Ecto neural progenitor cell (in vitro differentiated cells): ENCODE measurements around the gene CASP12.

Experiments used
- DNase-seq: peaks from one replicate; pipeline ENCODE4 v3.0.0-alpha.2; 2018; ENCODE audit warnings: low spot score

The CASP12 gene

DNA sequence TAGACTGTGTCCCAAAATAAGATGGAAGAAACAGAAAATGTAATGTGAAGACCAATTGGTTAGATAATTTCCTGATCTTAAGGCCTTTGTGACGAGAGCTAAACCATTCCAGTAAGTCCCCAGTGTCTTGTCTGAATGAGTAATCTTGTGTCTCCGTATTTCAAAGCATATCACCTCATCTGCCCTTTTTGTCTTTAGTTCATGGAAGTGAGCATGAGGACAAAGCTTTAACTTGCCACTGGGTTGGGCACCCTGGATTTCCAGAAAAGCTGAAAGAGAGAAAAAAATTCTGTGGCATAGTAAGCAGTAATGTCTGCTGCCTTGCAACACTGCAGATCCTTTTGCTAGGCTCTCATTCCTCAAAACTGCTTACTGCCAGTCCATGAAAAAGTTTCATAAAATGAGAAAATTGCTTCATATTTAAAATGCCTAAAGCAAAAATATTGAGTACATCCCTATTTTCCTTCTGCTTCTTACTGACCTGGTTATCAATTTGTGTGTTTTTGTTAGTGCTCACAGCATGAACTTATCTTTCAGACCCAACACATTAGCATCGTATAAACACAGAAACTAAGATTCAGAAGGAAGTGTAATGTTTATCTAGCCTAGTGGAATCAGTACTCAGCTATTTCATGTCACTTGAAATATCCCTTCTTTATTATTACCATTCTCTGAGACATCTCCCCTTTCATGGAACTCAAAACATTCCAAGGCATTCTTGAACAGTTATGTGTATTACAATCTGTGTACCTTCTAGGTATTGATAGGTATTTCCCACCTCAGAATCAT lies 5.3 kb downstream of the CASP12 start:
- no peak for DNase-seq

DNA sequence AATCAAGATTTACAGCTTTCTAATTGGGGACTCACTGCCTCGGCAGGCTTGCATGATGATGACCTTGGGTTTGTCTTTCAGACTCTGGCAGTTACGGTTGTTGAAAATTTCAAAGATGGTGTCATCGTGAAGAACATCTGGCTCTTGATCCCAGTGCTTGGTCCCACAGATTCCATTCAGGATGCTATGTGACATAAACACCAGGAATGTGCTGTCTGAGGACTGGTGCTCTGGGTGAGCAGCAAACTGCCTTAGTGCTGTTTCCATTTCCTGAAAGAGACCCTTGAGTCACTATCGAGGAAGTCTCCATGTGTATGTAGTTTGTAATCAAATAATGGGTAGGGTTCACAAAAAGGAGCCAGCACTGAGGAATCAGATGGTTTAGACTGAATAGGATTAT lies 7.1 kb downstream of the CASP12 start:
- no peak for DNase-seq

DNA sequence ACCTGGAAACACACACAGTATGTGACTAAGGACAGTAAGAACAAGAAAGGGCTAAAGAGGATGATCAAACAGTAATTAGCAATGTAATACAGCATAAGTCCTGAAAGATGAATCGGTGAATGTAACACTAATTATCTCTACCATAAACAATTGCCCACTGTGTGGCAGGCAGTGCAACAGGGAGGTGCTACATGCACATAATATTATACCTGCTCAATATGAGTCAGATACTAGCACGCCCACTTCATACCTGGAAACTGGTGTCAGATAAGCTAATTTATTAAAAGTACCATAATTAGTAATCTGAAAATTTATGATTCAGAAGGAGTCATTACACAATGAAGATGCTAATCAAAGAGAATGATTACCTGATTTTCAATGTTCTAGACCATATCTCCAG lies 14.9 kb downstream of the CASP12 start:
- no peak for DNase-seq

DNA sequence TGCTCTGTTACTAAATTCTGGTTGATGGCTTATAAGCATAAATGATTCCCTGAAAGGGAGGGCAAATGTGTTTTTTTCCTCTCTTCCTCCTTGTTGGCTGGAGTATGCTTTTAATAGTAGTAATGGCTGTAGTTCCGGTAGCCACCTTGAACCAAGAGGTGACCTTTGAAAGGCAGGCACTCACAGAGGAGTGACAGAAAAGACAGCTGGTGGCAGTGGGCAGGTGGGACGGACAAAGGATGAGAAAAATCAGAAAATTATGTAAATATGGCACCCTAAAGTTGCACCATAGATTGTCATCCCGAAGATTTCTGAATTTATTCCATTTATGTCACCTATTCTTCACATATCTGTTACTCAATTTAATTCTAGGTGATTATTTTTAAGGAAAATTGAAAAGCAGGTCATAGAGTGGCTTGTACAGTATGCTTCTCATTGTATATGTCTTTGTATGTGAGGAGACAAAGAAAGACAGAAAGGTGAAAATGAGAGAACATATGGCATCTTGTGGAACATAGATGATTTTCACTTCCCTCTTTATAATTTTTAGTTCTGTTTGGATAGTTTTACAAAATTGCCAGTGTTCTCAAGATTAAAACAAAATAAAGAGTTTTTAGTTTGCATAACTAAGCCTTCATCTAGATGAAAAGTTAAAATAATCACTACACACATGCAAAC lies 17.0 kb downstream of the CASP12 start:
- no peak for DNase-seq

DNA sequence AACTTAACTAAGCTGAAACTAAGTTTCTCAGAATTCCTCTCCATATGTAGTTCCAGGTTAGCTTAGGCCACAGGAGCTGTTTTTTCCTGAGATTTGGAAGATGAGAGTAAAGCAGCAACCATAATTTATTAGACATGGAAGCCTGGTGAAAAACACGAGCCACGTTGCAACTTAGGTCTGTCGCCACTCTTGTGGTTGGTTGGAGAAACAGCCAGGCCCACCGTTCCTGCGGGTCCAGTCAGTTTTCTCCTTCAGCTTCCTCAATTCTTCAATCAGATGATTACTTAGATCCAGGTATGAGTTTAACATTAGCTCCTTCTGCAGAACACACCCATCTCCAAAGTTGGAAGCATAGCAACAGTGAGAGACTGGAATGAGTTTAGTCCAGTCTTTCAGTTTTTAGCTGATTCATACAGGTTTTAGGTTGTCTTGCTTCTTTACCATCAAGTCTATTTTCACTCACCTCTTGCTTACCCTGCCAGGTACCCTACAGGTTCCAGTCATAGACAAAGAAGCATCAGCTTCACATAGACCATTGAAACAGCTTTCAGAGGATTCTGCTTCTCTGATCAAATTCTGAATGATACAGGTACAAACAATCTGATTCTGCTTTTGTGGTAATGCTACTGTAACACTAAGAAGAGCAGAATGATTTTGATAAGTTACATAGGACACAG lies 18.6 kb downstream of the CASP12 start:
- no peak for DNase-seq

DNA sequence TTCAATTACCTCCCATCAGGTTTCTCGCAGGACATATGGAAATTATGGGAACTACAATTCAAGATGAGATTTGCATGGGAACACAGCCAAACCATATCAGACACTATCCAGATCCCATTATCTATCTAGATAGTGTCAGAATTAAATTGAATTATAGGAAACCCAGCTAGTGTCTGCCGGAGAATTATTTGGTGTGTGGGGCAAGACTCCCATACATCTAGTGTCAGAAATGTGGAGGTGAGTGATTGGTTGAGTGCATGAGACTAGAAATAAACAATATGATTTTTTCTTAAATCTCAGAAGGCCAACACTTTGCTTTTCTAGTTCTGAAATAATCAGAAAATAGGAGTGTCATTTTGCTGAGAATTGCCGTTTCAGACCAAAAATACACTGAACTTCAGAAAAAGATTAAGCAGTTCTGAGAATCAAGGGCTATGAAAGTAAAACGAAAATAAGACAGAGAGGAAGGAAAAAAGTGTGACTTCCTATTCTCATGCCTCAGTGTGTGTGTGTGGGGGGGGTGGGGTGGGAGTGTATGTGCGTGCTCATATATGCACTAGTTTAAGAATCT lies 21.3 kb downstream of the CASP12 start:
- no peak for DNase-seq

DNA sequence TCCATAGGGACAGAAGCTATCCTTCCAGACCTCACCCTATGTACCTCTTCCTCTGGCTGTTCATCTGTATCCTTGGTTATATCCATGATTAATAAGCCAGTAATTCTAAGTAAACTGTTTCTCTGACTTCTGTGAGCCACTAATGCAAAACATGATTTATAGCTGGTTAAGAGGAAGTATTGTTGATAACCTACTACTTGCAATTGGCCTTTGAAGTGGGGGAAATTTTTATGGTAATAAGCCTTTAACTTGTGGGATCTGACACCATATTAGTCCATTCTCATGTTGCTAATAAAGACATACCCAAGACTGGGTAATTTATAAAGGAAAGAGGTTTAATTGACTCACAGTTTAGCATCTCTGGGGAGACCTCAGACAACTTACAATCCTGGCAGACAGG lies 21.9 kb downstream of the CASP12 start:
- DNase-seq = no peak

DNA sequence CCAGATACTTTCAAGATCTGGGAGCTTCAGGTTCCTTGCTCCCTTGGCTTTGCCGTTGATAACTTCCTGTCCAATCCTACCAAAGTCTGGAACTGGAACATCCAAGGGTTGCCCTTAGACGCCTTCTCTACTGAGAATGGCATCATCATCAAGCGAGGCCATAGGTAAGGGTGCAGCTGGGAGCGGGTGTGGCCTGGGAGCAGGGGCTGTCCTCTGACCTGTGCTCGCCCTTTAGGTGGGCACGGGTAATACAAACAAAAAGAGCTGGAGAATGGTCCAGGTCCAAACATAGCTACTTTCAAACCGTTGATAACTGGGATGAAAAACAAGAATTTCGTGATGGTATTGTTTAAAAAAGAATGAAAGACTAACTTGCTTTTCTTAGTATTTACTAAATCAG lies 25.0 kb downstream of the CASP12 start:
- DNase-seq = no peak

DNA sequence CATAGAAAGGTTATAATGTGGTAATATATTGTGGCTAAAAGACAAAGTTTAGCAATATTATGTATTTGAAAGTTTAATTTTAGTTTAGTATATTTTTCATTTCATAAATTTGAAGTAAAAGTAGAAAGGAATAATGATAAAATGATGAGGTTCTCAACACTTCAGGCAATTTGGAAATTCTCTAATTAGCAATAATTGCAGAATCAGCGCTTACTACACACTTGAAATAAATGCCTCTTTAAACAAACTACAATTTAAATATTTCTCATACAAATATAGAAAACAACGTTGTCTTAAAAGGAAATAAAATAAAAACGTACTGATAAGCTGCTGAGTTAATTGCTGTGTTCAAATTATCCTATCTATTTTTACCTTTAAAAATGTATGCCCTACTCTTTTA lies 25.9 kb downstream of the CASP12 start:
- DNase-seq = no peak

DNA sequence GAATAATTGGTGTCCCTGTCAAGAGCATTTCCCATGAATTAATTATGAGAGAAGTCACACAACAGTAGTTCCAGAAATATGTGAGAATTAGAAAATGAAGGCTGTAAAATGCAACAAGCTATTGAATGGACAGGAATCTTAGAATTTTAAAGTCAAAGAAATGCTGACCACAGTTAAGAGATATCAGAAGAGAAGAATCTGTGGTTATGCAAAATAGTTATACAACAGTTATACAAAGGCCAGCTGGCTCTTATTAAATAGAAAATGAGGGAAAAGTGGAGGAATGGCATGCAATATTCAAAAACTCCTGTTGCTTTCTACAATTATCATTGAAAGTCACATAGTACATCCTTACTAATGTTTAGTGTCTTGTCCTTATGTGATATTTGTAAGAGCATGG lies 27.4 kb downstream of the CASP12 start:
- DNase-seq = no peak

DNA sequence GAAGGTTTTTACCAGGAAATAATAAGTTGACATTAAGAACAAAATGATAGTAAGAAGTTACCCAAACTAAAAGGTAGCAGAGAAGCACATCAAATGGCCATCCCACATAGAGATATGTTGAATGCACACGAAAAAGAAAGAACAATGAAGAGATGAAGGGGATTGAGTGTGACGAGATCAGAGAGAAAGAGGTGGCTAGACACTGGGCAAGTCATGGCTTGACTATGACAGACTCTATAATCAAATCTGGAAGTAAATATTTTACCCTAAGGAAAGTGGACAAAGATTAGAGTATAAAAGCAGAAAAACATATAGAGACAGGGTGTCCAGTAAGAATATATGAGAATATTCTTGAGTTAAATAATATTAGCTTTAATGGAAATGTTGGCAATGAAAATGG lies 31.4 kb downstream of the CASP12 start:
- no peak for DNase-seq

DNA sequence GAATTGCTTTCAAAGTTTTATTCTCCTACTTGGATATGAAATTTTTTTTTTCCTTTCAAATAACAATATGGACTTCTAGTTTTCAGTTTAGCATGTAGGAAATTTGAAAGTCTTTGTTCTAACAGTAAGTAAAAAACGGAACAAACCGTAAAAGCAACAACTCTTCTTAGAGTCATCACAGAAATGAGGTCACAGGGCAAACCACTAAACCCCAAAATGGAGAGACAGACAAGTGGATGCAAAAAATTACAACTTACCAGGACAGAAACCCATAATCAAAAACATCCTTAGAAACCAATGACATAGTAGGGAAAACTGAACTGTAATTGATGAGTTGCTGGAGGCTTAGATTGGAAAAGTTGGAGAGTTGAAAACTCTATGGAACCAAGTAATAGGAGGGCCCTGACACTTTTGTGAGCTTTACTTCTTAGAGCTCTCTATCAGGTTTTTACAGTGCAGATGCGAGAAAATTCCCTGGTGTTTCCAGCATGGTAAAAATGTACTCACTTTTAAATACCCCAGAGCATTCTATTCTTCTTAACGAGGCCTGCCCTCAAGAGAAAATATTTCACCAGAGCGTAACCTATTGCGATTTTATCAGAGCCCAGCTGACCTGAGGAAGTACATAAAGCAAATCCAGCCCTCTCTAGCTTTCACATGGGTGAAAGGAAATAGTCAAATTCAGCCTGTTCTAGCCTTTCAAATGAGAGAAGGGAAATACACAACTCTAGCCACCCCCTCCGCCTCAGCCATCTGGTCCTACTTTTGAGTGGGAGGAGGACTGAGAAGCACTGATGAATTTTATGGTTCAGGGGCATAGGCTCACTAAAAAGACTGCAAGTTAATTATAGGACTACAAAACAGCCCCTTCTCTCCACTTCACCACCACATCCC lies 39.1 kb downstream of the CASP12 start:
- DNase-seq = no peak

DNA sequence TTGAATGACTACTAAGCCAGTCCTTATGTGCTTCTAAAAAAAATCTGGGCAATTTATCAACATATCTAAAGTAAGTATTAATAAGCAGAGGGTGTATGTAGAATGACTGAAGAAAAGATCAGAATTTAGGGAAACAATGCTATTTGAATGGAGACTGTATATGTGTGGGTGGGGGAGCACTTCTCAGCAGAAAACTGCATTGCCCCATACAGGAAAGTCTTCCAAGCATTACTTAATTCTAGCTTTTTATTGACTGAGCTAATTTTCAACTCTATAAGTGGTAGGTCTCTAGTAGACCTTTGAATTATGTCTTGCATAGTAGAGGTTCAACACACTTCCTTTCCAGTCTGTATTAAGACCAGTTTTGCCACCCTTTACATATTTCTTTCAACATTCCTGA lies 41.7 kb downstream of the CASP12 start:
- DNase-seq = no peak

DNA sequence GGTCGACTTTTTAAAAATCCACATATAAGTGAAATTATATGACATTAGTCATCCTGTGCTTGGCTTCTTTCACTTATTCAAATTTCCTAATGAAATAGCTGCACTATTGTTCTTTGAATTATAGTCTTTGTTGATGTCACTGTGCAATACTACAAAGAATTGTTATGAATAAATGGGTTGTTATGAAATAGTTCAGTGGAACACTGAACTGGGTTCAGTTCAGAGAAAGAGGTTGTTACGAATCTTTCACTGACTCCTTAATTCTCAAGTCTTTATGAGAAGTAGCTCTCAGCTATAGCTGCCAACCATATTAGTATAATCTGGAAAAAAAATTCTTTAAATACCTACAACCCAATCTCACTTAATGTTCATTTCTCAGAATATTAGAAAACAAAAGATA lies 42.3 kb downstream of the CASP12 start:
- DNase-seq = no peak

DNA sequence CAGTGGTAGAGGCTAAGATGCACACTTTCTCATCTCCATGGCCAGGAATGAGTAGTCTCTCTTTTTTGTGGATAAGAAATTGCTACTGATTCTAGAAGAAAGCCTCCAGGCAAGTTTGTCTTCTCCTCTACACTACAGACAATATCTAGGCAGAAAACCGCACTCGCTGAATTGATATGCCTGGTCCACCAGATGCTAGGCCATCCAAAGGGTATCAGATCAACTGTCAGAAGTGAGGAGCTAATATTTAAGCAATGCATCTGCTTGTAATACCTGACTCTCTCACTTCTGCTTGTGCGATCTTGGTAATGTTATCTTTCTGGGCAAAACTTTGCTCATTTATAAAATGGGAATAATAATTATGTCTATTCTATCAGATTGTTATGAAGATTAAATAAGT lies 45.0 kb downstream of the CASP12 start:
- no peak for DNase-seq

DNA sequence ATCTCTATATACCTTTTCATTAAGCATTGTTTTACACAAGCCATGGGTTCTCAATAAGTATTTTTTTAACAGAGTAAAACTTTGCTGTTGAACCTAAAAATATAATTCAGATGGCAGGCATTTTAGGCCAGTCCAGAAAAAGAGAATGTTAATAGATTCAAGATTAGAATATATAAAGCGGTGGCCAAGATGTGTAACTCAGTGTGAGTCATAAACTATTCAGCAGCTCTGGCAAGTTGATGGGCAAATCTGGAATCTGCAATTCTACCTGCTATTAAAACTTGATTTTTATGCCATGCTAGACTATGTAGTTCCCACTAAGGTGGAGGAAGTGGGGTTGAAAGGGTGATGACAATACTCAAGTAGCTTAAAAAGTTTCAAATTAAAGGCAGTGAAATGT lies 45.4 kb downstream of the CASP12 start:
- DNase-seq = no peak

DNA sequence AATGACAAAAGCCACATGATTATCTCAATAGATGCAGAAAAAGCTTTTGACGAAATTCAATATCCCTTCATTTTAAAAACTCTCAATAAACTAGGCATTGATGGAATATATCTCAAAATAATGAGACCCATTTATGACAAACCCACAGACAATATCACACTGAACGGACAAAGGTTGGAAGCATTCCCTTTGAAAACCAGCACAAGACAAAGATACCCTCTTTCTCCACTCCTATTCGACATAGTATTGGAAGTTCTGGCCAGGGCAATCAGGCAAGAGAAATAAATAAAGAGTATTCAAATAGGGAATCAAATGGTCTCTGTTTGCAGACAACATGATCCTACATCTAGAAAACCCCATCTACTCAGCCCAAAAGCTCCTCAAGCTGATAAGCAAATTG lies 52.0 kb downstream of the CASP12 start:
- DNase-seq = no peak

DNA sequence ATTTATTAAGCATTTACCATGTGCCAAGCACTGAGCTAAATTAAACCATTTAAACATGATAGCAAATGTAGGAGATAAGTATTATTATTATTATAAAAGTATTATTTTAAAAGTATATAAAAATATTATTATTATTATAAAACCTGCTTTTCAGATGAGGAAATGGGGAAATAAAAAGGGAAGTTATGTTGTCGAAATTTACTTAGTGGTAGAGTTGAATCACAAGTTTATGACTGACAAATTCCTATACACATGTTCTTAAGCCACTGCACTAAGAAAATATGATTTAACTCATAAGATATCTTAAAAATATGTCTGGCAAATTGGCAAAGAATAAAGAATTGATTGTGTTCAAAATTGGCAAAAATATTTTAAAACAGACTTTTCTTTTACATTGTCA lies 53.8 kb downstream of the CASP12 start:
- no peak for DNase-seq

DNA sequence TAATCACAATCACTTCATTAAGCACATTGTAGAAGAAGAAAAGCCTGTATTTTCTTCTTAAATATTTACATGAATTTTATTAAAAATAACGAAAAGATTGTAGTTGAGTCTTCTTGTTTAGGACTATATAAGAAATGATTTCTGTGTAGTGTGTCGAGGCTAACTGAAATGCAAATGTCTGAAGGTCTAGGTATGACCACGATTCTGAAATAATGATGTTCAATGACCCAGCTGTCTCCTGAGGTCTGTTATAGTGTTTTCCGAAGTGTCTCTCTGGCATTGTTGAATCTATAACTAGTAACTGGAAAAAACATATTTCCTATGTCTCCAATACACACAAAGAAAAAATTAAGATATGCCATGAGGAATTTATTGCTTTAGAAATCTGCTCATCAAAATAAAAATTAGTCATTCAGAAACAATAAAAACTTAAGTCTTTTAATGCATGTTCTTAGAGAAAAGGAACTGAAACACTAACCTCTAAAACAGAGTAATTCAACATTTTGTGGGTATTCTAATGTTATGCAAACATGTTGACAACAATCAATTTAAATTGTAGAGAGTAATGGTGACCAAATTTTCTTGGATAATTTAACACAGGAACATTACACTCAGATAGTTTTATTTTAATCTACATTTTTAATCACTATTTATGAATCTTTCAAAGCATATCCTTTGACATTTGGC lies 55.0 kb downstream of the CASP12 start:
- no peak for DNase-seq

DNA sequence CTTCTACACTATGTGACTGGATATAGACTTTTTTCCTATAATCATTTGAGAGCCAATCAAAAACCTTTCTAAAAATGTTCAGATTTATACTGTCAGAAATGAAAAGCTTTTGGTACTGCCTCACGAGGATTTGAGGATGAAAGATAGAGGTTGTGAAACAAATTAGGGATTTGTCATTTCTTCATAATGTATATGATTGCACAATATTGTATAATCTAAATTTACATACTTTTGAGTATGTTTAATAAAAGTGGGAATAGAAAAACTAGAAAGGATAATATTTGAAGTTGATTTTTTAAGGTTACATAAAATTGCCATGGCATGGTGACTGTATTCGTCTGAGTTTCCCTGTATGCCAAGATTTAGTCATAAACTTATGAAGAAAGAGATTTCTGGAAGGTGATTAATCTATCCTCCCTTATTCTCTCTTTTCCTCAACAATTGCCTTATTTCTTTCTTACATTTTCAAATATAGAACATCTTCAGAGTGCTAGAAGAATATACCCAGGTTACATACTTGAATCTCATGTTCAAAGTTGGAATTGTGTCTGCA lies 56.2 kb downstream of the CASP12 start:
- no peak for DNase-seq

DNA sequence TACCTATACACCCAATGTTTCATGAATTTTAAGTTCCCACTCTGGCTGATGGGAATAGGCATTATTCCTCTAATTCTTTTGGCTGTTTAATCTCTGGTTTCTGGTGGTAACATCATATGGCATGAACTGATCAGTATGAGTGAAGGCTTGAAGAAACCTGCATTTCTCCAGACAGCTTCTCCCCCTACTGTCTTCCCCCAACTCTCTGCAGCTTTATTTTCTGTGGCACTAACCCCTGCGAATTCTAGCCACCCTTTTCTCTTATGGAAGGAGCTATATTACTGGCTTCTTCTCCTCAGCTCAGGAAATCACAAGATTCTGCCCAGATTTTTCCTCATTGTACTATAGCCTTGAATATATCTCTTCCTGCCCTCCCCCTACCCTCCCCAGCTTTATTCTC lies 57.1 kb downstream of the CASP12 start:
- DNase-seq = no peak
